HFF-Myc (cell line): Measurements from ENCODE around the gene MYO18B.

Experiments used
- DNase-seq: peaks from one replicate; pipeline ENCODE4 v3.0.0-alpha.2; 2011; ENCODE audit warnings: low read depth; ENCODE audit errors: extremely low read depth
- H3K4me3 ChIP-seq: replicated peaks from 2 replicates; pipeline ENCODE4 v1.5.1; 2011; ENCODE audit warnings: low read depth, mild to moderate bottlenecking, control low read depth, low read length
- TF ChIP-seq, protein P1 (sequence below): IDR thresholded peaks from 2 replicates; pipeline ENCODE4 v1.5.1; 2012; ENCODE audit warnings: mild to moderate bottlenecking, low read depth, low read length, control low read depth; ENCODE audit errors: missing control alignments

Gene MYO18B

GRCh38 chr22:25722626-25723025, 19.4 kb upstream of the MYO18B start:
- no peak overlapping the region for H3K4me3 ChIP-seq
- TF ChIP-seq, protein P1, sequence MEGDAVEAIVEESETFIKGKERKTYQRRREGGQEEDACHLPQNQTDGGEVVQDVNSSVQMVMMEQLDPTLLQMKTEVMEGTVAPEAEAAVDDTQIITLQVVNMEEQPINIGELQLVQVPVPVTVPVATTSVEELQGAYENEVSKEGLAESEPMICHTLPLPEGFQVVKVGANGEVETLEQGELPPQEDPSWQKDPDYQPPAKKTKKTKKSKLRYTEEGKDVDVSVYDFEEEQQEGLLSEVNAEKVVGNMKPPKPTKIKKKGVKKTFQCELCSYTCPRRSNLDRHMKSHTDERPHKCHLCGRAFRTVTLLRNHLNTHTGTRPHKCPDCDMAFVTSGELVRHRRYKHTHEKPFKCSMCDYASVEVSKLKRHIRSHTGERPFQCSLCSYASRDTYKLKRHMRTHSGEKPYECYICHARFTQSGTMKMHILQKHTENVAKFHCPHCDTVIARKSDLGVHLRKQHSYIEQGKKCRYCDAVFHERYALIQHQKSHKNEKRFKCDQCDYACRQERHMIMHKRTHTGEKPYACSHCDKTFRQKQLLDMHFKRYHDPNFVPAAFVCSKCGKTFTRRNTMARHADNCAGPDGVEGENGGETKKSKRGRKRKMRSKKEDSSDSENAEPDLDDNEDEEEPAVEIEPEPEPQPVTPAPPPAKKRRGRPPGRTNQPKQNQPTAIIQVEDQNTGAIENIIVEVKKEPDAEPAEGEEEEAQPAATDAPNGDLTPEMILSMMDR, result no peak
- no peak for DNase-seq

GRCh38 chr22:25726241-25726640, 15.7 kb upstream of the MYO18B start:
- TF ChIP-seq, protein P1, result no peak
- no peak for DNase-seq
- H3K4me3 ChIP-seq, result no peak overlapping the region

DNA sequence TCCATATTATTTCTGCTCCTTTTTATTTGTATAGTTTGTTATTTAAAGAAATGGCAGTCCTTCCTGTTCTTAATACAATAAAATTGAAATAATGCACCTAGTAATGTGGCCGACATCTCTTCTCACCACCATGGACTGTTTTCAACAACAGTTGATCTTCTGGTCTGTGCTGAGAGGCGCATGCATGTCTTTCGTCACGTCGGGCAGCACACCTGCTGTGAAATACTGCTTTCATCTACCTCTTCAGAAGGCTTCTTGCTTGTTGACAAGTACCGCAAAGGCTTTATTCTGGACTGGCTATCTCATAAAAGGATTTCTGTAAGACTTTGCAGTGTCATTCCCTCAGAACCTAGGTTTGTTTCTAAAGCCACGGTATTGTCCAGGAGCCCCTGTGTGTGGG, 13.9 kb upstream of the MYO18B start:
- no peak for DNase-seq
- no peak overlapping the region for H3K4me3 ChIP-seq
- TF ChIP-seq, protein P1, result no peak

- H3K4me3 ChIP-seq, result no peak overlapping the region
- DNase-seq, result no peak
- TF ChIP-seq, protein P1, result no peak
Observed at GRCh38 chr22:25729016-25729995, 12.7 kb upstream of the MYO18B start.

DNA sequence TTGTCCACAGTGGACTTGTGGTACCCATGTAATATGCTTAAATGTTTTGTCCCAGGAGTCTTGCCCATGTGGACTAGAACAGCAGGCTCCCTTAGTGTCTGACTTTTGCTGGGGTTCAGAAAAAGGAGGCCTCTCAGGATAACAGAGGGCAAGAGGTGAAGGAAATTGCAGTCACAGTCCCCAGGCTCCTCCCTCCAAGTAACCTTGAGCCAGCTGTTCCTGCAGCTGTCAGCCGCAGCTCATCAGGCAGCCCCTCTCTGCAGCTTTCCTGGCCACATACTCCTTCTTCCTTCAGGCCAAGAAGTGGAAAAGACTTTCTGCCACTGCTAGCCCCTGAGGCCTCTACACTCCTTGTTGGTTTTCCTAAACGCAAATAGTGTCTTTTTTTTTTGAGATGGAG, 6.3 kb upstream of the MYO18B start:
- no peak for DNase-seq
- H3K4me3 ChIP-seq, result no peak overlapping the region
- TF ChIP-seq, protein P1, result no peak

GRCh38 chr22:25736378-25737011, 5.5 kb upstream of the MYO18B start:
- no peak overlapping the region for H3K4me3 ChIP-seq
- TF ChIP-seq, protein P1, result no peak
- no peak for DNase-seq
